B cell (primary cell): ENCODE data around the gene NOG. TPM values are rescaled to one million over a fixed set of nuclear protein-coding genes. Genes with fewer than 3 reads are reported as not detected.

ENCODE experiments used
- ATAC-seq: fragments of 200-7000 bp; cut with Tn5 transposase; one replicate; pipeline ENCODE4 v1.10.0; 2021; ENCODE audit warnings: low read depth, mild to moderate bottlenecking, moderate number of reproducible peaks, moderate library complexity
- CTCF ChIA-PET: fragments of 350-600 bp; sonication (Branson Sonifier 250); formaldehyde crosslinking; loops from one replicate; lab custom pipeline; 2021; ENCODE audit warnings: antibody characterized with exemption, inconsistent platforms; lab: Charles Lee
- POLR2A ChIA-PET: fragments of 350-600 bp; sonication (Branson Sonifier 250); formaldehyde crosslinking; loops from one replicate; lab custom pipeline; 2021; ENCODE audit warnings: antibody characterized with exemption; lab: Charles Lee
- DNase-seq: peaks from one replicate; pipeline ENCODE4 v3.0.0; 2013
- H2AFZ ChIP-seq: 2 replicates; pipeline ENCODE4 v1.6.1; 2012; ENCODE audit warnings: mild to moderate bottlenecking, low read depth, low read length; ENCODE audit not compliant: insufficient read depth, poor library complexity, severe bottlenecking
- H3K27ac ChIP-seq, 2 donors: 1 replicate in 1 of 2; 2 replicates in 1 of 2; pipeline ENCODE4 v1.5.1; 2012 to 2013; ENCODE audit warnings: low read length in 2 of 2, mild to moderate bottlenecking in 2 of 2, moderate library complexity in 1 of 2
- H3K27me3 ChIP-seq, 4 experiments: fragments of 200-600 bp in 1 of 4; sonication (generic) in 1 of 4; replicated peaks in 1 of 4; 1 replicate in 2 of 4; 2 replicates in 2 of 4; pipeline versions ENCODE4 v1.6.1 to v1.7.0; 2013 to 2016; ENCODE audit warnings: low read length in 3 of 4, mild to moderate bottlenecking in 2 of 4, mixed read lengths in 1 of 4, moderate library complexity in 1 of 4; ENCODE audit not compliant: insufficient read depth in 4 of 4, control insufficient read depth in 3 of 4; ENCODE audit errors: control extremely low read depth in 1 of 4
- H3K36me3 ChIP-seq, 2 experiments: replicated peaks in 1 of 2; 1 replicate in 1 of 2; 2 replicates in 1 of 2; pipeline versions ENCODE4 v1.6.1 to v1.7.1; 2013; ENCODE audit warnings: low read length in 1 of 2; ENCODE audit not compliant: insufficient read depth in 2 of 2, control insufficient read depth in 1 of 2; ENCODE audit errors: control extremely low read depth in 1 of 2, extremely low read depth in 1 of 2
- H3K4me1 ChIP-seq, 2 donors: fragments of 200-600 bp in 1 of 2; sonication (generic) in 1 of 2; 1 replicate in 1 of 2; 2 replicates in 1 of 2; pipeline versions ENCODE4 v1.5.1 to v1.6.1; 2013 to 2017; ENCODE audit warnings: low read length in 2 of 2; ENCODE audit not compliant: control insufficient read depth in 2 of 2, insufficient read depth in 2 of 2
- H3K4me2 ChIP-seq: replicated peaks from 2 replicates; pipeline ENCODE3; 2012; ENCODE audit warnings: mild to moderate bottlenecking, low read depth, low read length; ENCODE audit not compliant: poor library complexity, severe bottlenecking
- H3K4me3 ChIP-seq, 5 experiments: fragments of 200-600 bp in 1 of 5; sonication (generic) in 1 of 5; 1 replicate in 3 of 5; 2 replicates in 2 of 5; pipeline versions ENCODE4 v1.5.1 to v1.7.0; 2011 to 2016; ENCODE audit warnings: low read length in 4 of 5, mild to moderate bottlenecking in 4 of 5, low read depth in 2 of 5, control low read depth in 1 of 5, moderate library complexity in 1 of 5; ENCODE audit not compliant: insufficient read depth in 1 of 5; ENCODE audit errors: control extremely low read depth in 1 of 5, extremely low read depth in 1 of 5
- H3K79me2 ChIP-seq: fragments of 200-600 bp; sonication (generic); one replicate; pipeline ENCODE4 v1.6.0; 2016; ENCODE audit warnings: low read length; ENCODE audit not compliant: control insufficient read depth, insufficient read depth
- H3K9ac ChIP-seq: fragments of 200-600 bp; sonication (generic); 2 replicates; pipeline ENCODE4 v1.6.1; 2017; ENCODE audit warnings: mild to moderate bottlenecking, low read length, moderate library complexity
- H3K9me3 ChIP-seq, 3 donors: one replicate each; pipeline versions ENCODE4 v1.6.1 to v1.7.1; 2013; ENCODE audit warnings: low read length in 2 of 3; ENCODE audit not compliant: control insufficient read depth in 2 of 3, insufficient read depth in 1 of 3; ENCODE audit errors: control extremely low read depth in 1 of 3
- H4K20me1 ChIP-seq: 2 replicates; pipeline ENCODE4 v1.6.0; 2012; ENCODE audit warnings: mild to moderate bottlenecking, low read length; ENCODE audit not compliant: insufficient read depth, control insufficient read depth, poor library complexity, severe bottlenecking
- H3K27ac Mint-ChIP-seq: one replicate; pipeline ENCODE4 v1.8.0; 2021; ENCODE audit warnings: mixed read lengths
- H3K27me3 Mint-ChIP-seq: one replicate; pipeline ENCODE4 v1.8.0; 2021; ENCODE audit warnings: mixed read lengths
- H3K4me1 Mint-ChIP-seq: one replicate; pipeline ENCODE4 v1.8.0; 2021; ENCODE audit warnings: mixed read lengths
- H3K4me3 Mint-ChIP-seq: one replicate; pipeline ENCODE4 v1.8.0; 2021; ENCODE audit warnings: mixed read lengths
- H3K9me3 Mint-ChIP-seq: one replicate; pipeline ENCODE4 v1.8.0; 2022; ENCODE audit warnings: mixed read lengths; ENCODE audit not compliant: insufficient read depth
- EZH2 ChIP-seq: IDR thresholded peaks from 2 replicates; pipeline ENCODE4 v1.6.1; 2012; ENCODE audit warnings: borderline replicate concordance, low read depth, mild to moderate bottlenecking, moderate library complexity, low read length; ENCODE audit not compliant: insufficient read depth, poor library complexity, severe bottlenecking
- WGBS: methylation state at CpG from one replicate; pipeline ENCODE4 v1.1.5; 2013; ENCODE audit warnings: missing lambda C conversion rate; ENCODE audit not compliant: insufficient coverage; 5-methylcytosine and 5-hydroxymethylcytosine counted together
- intact Hi-C: fragments of 100-400 bp; cut with micrococcal nuclease; formaldehyde crosslinking; loops from one replicate; pipeline ENCODE4 v1.10.0; 2022
- polyA plus RNA-seq: library from polyadenylated mRNA; depleted of rRNA; stranded (reverse); fragments of >200 nt; gene quantifications from 2 replicates; pipeline ENCODE4 v1.2.3, GENCODE V29; 2012
- total RNA-seq, 2 donors: library from RNA; stranded (reverse); fragments of 120-200 nt in 1 of 2; gene quantifications; 1 replicate in 1 of 2; 2 replicates in 1 of 2; pipeline versions ENCODE4 v1.2.3 to v1.2.4, GENCODE V29; 2013 to 2022
- TF ChIP-seq, protein P1 (sequence below): fragments of 200-600 bp; IDR thresholded peaks from one replicate; pipeline ENCODE4 v1.8.0; 2022; ENCODE audit warnings: antibody characterized with exemption, mild to moderate bottlenecking

NOG gene
- total and polyA plus RNA-seq, 2 donors (not counting 1 experiment from before 2014, with no cell fraction given) = not detected

DNA sequence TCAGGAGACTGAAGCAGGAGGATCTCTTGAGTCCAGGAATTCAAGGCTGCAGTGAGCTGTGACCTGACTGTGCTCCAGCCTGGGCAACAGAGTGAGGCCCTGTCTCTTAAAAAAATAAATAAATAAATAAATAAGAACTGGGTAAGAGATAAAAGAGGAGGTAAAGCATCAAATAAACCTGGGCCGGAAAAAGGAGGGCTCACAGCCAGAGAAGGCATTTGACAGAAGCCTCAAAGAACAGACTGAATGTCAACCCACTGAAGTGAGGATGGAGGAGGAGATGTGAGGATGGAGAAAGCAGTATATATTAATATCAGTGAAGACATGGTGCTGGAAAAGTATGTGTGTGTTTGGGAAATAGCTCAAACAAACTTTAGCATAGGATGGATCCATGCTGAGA is 6.1 kb downstream of the NOG start:
- no peak overlapping the region for H2AFZ ChIP-seq
- intact Hi-C loops = no loop called here
- H3K4me2 ChIP-seq = no peak overlapping the region
- peaks cover 0 to 37% (median 25%) of the 10 kb centered on the region in 4 experiments for H3K27me3 ChIP-seq
- H3K79me2 ChIP-seq = no peaks in the 10 kb centered on the region
- CTCF ChIA-PET = no interaction called here
- H3K9me3 ChIP-seq = peaks cover 0 to 9% (median 0%) of the 10 kb centered on the region in 3 donors
- H4K20me1 ChIP-seq = no peaks in the 10 kb centered on the region
- Mint-ChIP-seq H3K9me3 (no peaks in the 10 kb centered on the region), H3K27ac (no peak overlapping the region), H3K4me3 (no peak overlapping the region), H3K27me3 (peaks cover 65% of the 10 kb centered on the region), H3K4me1 (peaks cover 22% of the 10 kb centered on the region)
- WGBS = 83% methylated on average over 1 of the region's 1 CpG
- DNase-seq (no peak), ATAC-seq (no peak)
- TF ChIP-seq, protein P1, sequence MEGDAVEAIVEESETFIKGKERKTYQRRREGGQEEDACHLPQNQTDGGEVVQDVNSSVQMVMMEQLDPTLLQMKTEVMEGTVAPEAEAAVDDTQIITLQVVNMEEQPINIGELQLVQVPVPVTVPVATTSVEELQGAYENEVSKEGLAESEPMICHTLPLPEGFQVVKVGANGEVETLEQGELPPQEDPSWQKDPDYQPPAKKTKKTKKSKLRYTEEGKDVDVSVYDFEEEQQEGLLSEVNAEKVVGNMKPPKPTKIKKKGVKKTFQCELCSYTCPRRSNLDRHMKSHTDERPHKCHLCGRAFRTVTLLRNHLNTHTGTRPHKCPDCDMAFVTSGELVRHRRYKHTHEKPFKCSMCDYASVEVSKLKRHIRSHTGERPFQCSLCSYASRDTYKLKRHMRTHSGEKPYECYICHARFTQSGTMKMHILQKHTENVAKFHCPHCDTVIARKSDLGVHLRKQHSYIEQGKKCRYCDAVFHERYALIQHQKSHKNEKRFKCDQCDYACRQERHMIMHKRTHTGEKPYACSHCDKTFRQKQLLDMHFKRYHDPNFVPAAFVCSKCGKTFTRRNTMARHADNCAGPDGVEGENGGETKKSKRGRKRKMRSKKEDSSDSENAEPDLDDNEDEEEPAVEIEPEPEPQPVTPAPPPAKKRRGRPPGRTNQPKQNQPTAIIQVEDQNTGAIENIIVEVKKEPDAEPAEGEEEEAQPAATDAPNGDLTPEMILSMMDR = no peak
- no peak for TF ChIP-seq EZH2
- POLR2A ChIA-PET = no interaction called here
- no peak overlapping the region for H3K27ac ChIP-seq
- H3K4me1 ChIP-seq = peaks cover 26 to 31% of the 10 kb centered on the region in 2 donors
- H3K9ac ChIP-seq = no peak overlapping the region
- H3K36me3 ChIP-seq = no peaks in the 10 kb centered on the region
- H3K4me3 ChIP-seq = no peak overlapping the region

DNA sequence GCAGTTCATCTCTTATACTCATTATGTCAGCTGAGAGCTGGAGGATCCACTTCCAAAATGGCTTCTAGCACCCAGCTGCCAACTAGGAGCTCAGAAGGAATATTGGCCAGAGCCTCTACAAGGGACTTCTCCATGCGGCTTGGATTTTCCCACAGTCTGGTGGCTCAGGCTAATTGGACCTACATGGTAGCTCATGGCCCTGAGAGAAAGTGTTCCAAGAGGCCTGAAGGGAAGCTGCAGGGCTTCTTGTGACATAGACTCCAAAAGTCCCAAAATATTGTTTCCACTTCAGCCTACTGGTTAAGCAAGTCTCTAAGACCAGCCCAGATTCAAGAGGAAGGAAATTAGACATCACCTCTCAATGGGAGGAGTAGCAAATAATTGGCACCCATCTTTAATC is 6.8 kb downstream of the NOG start:
- CTCF ChIA-PET = no interaction called here
- no peak overlapping the region for H3K4me2 ChIP-seq
- H3K36me3 ChIP-seq = no peaks in the 10 kb centered on the region
- ATAC-seq (no peak), DNase-seq (no peak)
- peaks cover 61% of the 10 kb centered on the region for H3K27me3 Mint-ChIP-seq
- H3K9me3 ChIP-seq = peaks cover 0 to 6% (median 0%) of the 10 kb centered on the region in 3 donors
- intact Hi-C loops = no loop called here
- peaks cover 18% of the 10 kb centered on the region for H3K4me1 Mint-ChIP-seq
- POLR2A ChIA-PET = no interaction called here
- H2AFZ ChIP-seq = no peak overlapping the region
- H3K79me2 ChIP-seq = no peaks in the 10 kb centered on the region
- no peak overlapping the region for H3K27ac ChIP-seq
- no peaks in the 10 kb centered on the region for H4K20me1 ChIP-seq
- H3K27me3 ChIP-seq = peaks cover 0 to 33% (median 21%) of the 10 kb centered on the region in 4 experiments
- H3K9ac ChIP-seq = no peak overlapping the region
- TF ChIP-seq, protein P1 = no peak
- TF ChIP-seq EZH2 = no peak
- 100% methylated on average over 1 of the region's 1 CpG for WGBS
- H3K9me3 Mint-ChIP-seq = no peaks in the 10 kb centered on the region
- H3K4me3 Mint-ChIP-seq = no peak overlapping the region
- H3K4me3 ChIP-seq = no peak overlapping the region
- no peak overlapping the region for H3K27ac Mint-ChIP-seq
- peaks cover 22 to 24% of the 10 kb centered on the region in 2 donors for H3K4me1 ChIP-seq
